Fibroblast of lung (primary cell): Measurements from ENCODE around the gene SUPT16H.

ENCODE experiments used
- CTCF ChIP-seq, 2 donors: IDR thresholded peaks in 1 of 2; conservative IDR thresholded peaks in 1 of 2; 1 replicate in 1 of 2; 2 replicates in 1 of 2; pipeline ENCODE4 v1.5.1; 2011 to 2012; ENCODE audit warnings: low read length in 2 of 2, control low read depth in 1 of 2, inconsistent platforms in 1 of 2, low read depth in 1 of 2, mild to moderate bottlenecking in 1 of 2
- EZH2 ChIP-seq: IDR thresholded peaks from 2 replicates; pipeline ENCODE4 v1.5.1; 2012; ENCODE audit warnings: low read length, control low read depth, mild to moderate bottlenecking; ENCODE audit errors: missing control alignments

- TF ChIP-seq CTCF (conservative IDR thresholded peaks at IDR 0.05 in 1 of 2, IDR thresholded peaks at IDR 0.05 in 1 of 2; ENCODE audit: low read depth in 1 of 2, low read length in 2 of 2), result no peak
- no peak for TF ChIP-seq EZH2
Observed at GRCh38 chr14:21311614-21312013, 72.2 kb downstream of the SUPT16H start.
